Measurements from ENCODE around the gene EPSTI1. TPM values are rescaled to one million over a fixed set of nuclear protein-coding genes. Genes with fewer than 3 reads are reported as not detected.

EPSTI1 gene
- total and polyA plus RNA-seq, 3 experiments from 2014 or later: 4.5 to 17.3 (median 4.9) TPM

DNA sequence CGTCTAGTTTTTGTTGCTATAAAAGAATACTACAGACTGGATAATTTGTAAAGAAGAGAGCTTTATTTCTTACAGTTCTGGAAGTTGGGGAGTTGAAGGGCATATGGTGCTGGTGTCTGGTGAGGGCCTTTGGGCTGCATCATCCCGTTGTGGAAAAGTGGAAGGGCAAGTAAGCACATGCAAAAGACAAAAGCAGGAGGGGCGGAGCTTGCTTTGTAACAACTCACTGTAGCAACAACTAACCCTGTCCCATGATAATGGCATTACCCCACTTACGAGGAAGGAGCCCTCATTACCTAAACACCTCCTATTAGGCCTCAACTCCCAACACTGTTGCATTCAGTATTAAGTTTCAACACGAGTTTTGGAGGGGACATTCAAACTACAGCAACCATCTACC lies 24.2 kb upstream of the EPSTI1 start:
- H3K27ac ChIP-seq (ENCODE audit: low read depth, low read length): no peak overlapping the region
- no peak for DNase-seq
- CTCF ChIA-PET: no interaction called here
- H3K27ac Mint-ChIP-seq: no peak overlapping the region
- H3K4me3 Mint-ChIP-seq: no peak overlapping the region
- no peaks in the 10 kb centered on the region for H3K27me3 Mint-ChIP-seq
- H3K4me3 ChIP-seq (ENCODE audit: low read length): no peak overlapping the region
- no peaks in the 10 kb centered on the region for H3K36me3 Mint-ChIP-seq
- no peaks in the 10 kb centered on the region for H3K27me3 ChIP-seq (ENCODE audit: insufficient read depth, low read length, poor library complexity, severe bottlenecking)
- H3K9me3 ChIP-seq (ENCODE audit: low read length): no peaks in the 10 kb centered on the region
- POLR2A ChIA-PET: no interaction called here
- H3K4me1 Mint-ChIP-seq: no peaks in the 10 kb centered on the region
- H3K9me3 Mint-ChIP-seq: no peaks in the 10 kb centered on the region
- H3K4me1 ChIP-seq (ENCODE audit: insufficient read depth, low read length): no peaks in the 10 kb centered on the region
- no peaks in the 10 kb centered on the region for H3K36me3 ChIP-seq (ENCODE audit: insufficient read depth, low read length)

DNA sequence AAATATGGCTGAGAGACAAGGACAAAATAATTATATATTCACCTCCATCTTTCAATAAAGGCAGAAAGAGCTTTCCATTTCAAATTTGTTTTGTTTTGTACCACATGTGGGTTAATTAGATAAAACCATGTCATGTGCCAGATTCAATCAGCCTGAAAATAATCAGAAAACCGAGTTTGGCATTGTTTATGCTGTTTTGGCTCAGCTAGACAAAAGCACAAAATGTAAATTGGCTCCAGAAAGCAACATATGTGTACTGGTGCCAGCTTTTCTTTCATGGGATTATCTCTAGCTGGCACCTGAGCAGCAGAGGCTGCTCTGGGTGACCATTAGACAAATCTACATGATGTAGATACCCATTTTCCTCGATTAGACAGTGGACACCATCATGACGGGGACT lies 22.1 kb upstream of the EPSTI1 start:
- Mint-ChIP-seq H3K9me3 (no peaks in the 10 kb centered on the region), H3K27me3 (no peaks in the 10 kb centered on the region), H3K36me3 (no peaks in the 10 kb centered on the region), H3K4me1 (no peaks in the 10 kb centered on the region), H3K4me3 (no peak overlapping the region), H3K27ac (no peak overlapping the region)
- CTCF ChIA-PET: interaction anchor here (1.9 kb wide), 1 partner anchor 9 kb away, joined by 5 read pairs; the partner anchor contains the start of gene DNAJC15
- Histone ChIP-seq H3K27me3 (ENCODE audit: insufficient read depth, low read length, poor library complexity, severe bottlenecking) (no peaks in the 10 kb centered on the region), H3K36me3 (ENCODE audit: insufficient read depth, low read length) (no peaks in the 10 kb centered on the region), H3K4me3 (ENCODE audit: low read length) (no peak overlapping the region), H3K27ac (ENCODE audit: low read depth, low read length) (no peak overlapping the region), H3K9me3 (ENCODE audit: low read length) (no peaks in the 10 kb centered on the region), H3K4me1 (ENCODE audit: insufficient read depth, low read length) (no peaks in the 10 kb centered on the region)
- POLR2A ChIA-PET: interaction anchor here (0.8 to 1.1 kb wide), 2 partner anchors 22 to 41 kb away, joined by 3 to 5 read pairs; partner anchors contain the start of gene EPSTI1
- no peak for DNase-seq

DNA sequence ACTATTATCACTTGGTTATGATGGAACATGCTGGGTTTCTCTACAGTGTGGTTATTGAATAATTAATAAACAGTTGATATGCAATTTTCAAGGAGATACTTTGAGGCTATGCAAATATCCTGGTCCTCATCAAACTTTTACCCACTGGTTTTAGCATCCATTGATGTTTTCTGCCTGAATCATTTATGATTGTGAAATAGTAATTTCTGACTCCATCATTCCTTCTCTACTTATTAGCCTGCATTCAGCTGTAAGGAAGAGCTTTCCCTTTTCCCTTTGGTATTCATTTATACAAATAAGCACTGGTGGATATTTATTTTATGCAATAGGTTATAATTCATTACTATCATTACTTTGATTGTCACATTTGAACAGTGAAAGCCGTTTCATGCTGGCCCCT lies 17.5 kb upstream of the EPSTI1 start:
- Mint-ChIP-seq H3K4me1 (no peaks in the 10 kb centered on the region), H3K27ac (no peak overlapping the region)
- CTCF ChIA-PET: interaction anchor here (0.7 kb wide), 1 partner anchor 40 kb away, joined by 3 read pairs; no protein-coding TSS in a partner anchor

DNA sequence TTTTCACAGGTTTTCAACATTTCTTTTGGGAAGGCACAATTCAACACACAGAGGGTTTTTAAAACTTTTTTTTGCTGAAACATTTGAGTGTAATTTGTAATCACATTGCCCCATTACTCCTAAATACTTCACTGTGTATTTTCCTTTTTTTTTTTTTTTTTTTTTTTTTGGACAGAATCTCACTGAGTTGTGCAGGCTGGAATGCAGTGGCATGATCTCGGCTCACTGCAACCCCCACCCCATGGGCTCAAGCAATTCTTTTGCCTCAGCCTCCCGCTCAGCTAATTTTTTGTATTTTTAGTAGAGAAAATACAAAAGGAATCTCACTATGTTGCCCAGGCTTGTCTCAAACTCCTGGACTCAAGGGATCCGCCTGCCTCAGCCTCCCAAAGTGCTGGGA lies 16.6 kb upstream of the EPSTI1 start:
- ChIA-PET CTCF (no interaction called here), POLR2A (no interaction called here)
- Histone ChIP-seq H3K4me1 (ENCODE audit: insufficient read depth, low read length) (no peaks in the 10 kb centered on the region), H3K27ac (ENCODE audit: low read depth, low read length) (no peak overlapping the region), H3K36me3 (ENCODE audit: insufficient read depth, low read length) (no peaks in the 10 kb centered on the region), H3K9me3 (ENCODE audit: low read length) (no peaks in the 10 kb centered on the region), H3K4me3 (ENCODE audit: low read length) (no peak overlapping the region), H3K27me3 (ENCODE audit: insufficient read depth, low read length, poor library complexity, severe bottlenecking) (no peaks in the 10 kb centered on the region)
- DNase-seq: no peak
- H3K27me3 Mint-ChIP-seq: peaks cover 1 to 3% of the 10 kb centered on the region in 2 donors
- H3K4me3 Mint-ChIP-seq: no peak overlapping the region
- no peak overlapping the region for H3K27ac Mint-ChIP-seq
- no peaks in the 10 kb centered on the region for H3K36me3 Mint-ChIP-seq
- no peaks in the 10 kb centered on the region for H3K4me1 Mint-ChIP-seq
- H3K9me3 Mint-ChIP-seq: no peaks in the 10 kb centered on the region

More for the DNA sequence above, 17.5 kb upstream of the EPSTI1 start:
- H3K36me3 ChIP-seq (ENCODE audit: insufficient read depth, low read length): no peaks in the 10 kb centered on the region
- peaks cover 1 to 3% of the 10 kb centered on the region in 2 donors for H3K27me3 Mint-ChIP-seq
- POLR2A ChIA-PET: no interaction called here
- H3K4me3 Mint-ChIP-seq: no peak overlapping the region
- H3K4me1 ChIP-seq (ENCODE audit: insufficient read depth, low read length): no peaks in the 10 kb centered on the region
- H3K9me3 ChIP-seq (ENCODE audit: low read length): no peaks in the 10 kb centered on the region
- no peak overlapping the region for H3K4me3 ChIP-seq (ENCODE audit: low read length)
- no peak overlapping the region for H3K27ac ChIP-seq (ENCODE audit: low read depth, low read length)
- no peaks in the 10 kb centered on the region for H3K9me3 Mint-ChIP-seq
- no peak for DNase-seq
- H3K27me3 ChIP-seq (ENCODE audit: insufficient read depth, low read length, poor library complexity, severe bottlenecking): no peaks in the 10 kb centered on the region
- no peaks in the 10 kb centered on the region for H3K36me3 Mint-ChIP-seq

DNA sequence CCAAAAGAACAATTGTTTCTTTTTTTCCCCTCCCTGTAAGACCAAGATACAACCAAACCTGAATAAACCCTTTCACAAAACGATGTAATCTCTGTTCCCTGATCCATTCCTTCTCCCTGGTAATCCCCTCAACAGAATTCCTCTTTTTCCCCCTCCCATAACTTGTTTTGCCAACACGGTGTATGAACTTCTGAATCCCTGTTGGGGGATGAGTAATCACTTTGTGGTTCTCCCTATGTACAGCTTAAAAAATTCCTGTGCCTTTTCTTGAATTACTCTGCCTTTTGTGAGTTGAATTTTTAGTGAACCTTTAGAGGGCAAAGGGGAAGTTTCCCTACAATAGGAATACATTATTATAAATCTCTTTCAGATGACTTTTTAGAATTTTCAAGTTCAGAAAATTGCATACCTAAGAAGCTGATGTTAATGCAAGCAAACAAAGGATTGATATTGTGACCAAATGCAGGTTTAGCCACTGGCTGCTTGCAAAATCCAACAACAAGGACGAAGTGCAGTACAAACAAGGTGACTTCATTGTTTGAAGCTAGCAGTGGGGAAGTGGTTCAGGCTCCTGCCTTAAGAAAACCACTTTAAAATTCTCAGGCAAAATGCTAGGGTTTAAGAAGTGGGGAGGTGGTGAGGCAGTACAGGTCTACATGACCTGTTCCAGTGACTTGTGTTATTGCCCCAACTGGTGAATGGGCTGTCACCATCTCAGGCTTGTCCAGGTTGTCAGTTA lies 15.0 kb upstream of the EPSTI1 start:
- no peaks in the 10 kb centered on the region for H3K9me3 ChIP-seq (ENCODE audit: low read length)
- H3K27me3 ChIP-seq (ENCODE audit: insufficient read depth, low read length, poor library complexity, severe bottlenecking): no peaks in the 10 kb centered on the region
- no peaks in the 10 kb centered on the region for H3K36me3 ChIP-seq (ENCODE audit: insufficient read depth, low read length)
- ChIA-PET CTCF (no interaction called here), POLR2A (no interaction called here)
- peaks cover 0 to 4% (median 0%) of the 10 kb centered on the region in 5 donors for H3K9me3 Mint-ChIP-seq
- H3K27ac Mint-ChIP-seq: peak overlapping the region in 1 of 8 donors; percentile 0
- H3K36me3 Mint-ChIP-seq: peaks cover 0 to 9% (median 4%) of the 10 kb centered on the region in 3 donors
- no peak for DNase-seq
- H3K4me3 Mint-ChIP-seq: no peak overlapping the region
- no peak overlapping the region for H3K4me3 ChIP-seq (ENCODE audit: low read length)
- no peak overlapping the region for H3K27ac ChIP-seq (ENCODE audit: low read depth, low read length)
- H3K4me1 Mint-ChIP-seq: no peaks in the 10 kb centered on the region
- H3K27me3 Mint-ChIP-seq: peaks cover 1 to 3% of the 10 kb centered on the region in 2 donors
- no peaks in the 10 kb centered on the region for H3K4me1 ChIP-seq (ENCODE audit: insufficient read depth, low read length)

DNA sequence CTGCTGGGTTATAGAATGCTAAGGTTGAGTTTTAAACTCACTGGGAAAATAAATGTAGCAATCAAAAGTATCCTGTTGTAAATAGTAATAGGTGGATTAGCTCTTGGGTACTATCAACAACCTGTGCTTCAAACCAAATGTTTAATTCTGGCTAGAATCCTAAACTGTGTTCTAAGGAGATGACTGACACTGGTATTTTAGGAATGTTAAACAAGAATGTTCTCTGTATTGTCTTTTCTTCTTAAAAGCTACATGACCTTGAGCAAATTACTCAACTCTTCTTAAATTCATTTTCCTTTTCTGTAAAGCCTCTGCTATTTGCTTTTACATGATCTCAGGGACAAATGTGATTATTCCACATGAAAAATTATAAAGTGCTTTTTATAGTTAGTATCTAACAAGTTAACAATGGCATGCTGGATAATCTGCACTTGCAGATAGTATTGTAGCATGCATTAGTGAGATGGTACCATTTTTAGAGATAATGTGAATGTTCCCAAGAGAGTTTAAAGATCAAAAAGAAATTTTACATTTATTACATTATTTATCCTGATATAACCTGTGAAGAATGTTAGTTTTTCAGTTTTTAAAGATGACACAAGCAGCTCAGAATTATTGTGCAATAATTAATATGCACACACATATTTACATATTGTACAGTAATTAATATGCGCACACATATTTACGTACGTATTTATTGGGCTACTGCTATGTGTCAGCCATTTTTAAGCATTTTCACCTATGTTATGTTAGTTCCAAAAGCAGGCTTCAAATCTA lies 13.6 kb upstream of the EPSTI1 start:
- POLR2A ChIA-PET: no interaction called here

DNA sequence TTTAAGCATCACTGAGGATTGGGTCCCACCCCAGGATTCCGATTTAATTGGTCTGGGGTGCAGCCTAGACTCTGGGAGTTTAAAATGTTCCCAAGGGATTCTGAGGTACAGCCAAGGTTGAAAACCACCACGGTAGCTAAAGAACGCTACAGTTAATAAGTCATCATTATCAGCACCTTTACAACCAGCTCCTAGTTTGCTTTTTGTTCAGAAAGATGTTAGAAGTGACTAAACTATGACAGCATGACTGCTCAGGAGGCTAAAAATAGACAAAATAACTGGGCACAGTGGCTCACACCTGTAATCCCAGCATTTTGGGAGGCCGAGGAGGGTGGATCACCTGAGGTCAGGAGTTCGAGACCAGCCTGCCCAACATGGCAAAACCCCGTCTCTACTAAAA lies 11.7 kb upstream of the EPSTI1 start:
- Histone ChIP-seq H3K4me1 (ENCODE audit: insufficient read depth, low read length) (no peaks in the 10 kb centered on the region), H3K27ac (ENCODE audit: low read depth, low read length) (no peak overlapping the region), H3K4me3 (ENCODE audit: low read length) (no peak overlapping the region), H3K36me3 (ENCODE audit: insufficient read depth, low read length) (no peaks in the 10 kb centered on the region), H3K9me3 (ENCODE audit: low read length) (no peaks in the 10 kb centered on the region), H3K27me3 (ENCODE audit: insufficient read depth, low read length, poor library complexity, severe bottlenecking) (no peaks in the 10 kb centered on the region)
- CTCF ChIA-PET: interaction anchor here (1.4 to 1.6 kb wide), 2 partner anchors 11 to 12 kb away, joined by 3 to 4 read pairs; partner anchors contain the start of gene EPSTI1
- H3K27me3 Mint-ChIP-seq: peaks cover 0 to 1% of the 10 kb centered on the region in 2 donors
- no peaks in the 10 kb centered on the region for H3K4me1 Mint-ChIP-seq
- H3K27ac Mint-ChIP-seq: peak overlapping the region in 1 of 8 donors; percentile 22
- peaks cover 0 to 11% (median 4%) of the 10 kb centered on the region in 3 donors for H3K36me3 Mint-ChIP-seq
- no peak overlapping the region for H3K4me3 Mint-ChIP-seq
- POLR2A ChIA-PET: no interaction called here
- no peak for DNase-seq
- peaks cover 0 to 4% (median 0%) of the 10 kb centered on the region in 5 donors for H3K9me3 Mint-ChIP-seq

More for the DNA sequence above, 13.6 kb upstream of the EPSTI1 start:
- no peaks in the 10 kb centered on the region for H3K27me3 ChIP-seq (ENCODE audit: insufficient read depth, low read length, poor library complexity, severe bottlenecking)
- H3K36me3 ChIP-seq (ENCODE audit: insufficient read depth, low read length): no peaks in the 10 kb centered on the region
- Mint-ChIP-seq H3K27ac (no peak overlapping the region), H3K27me3 (peaks cover 1 to 3% of the 10 kb centered on the region in 2 donors), H3K4me3 (no peak overlapping the region), H3K9me3 (peaks cover 0 to 4% (median 0%) of the 10 kb centered on the region in 5 donors), H3K36me3 (peaks cover 0 to 11% (median 4%) of the 10 kb centered on the region in 3 donors), H3K4me1 (no peaks in the 10 kb centered on the region)
- DNase-seq: no peak
- H3K4me3 ChIP-seq (ENCODE audit: low read length): no peak overlapping the region
- CTCF ChIA-PET: interaction anchor here (0.6 to 1.6 kb wide), 2 partner anchors 13 to 17 kb away, joined by 3 read pairs; partner anchors contain the start of gene EPSTI1
- H3K9me3 ChIP-seq (ENCODE audit: low read length): no peaks in the 10 kb centered on the region
- H3K27ac ChIP-seq (ENCODE audit: low read depth, low read length): no peak overlapping the region
- no peaks in the 10 kb centered on the region for H3K4me1 ChIP-seq (ENCODE audit: insufficient read depth, low read length)

DNA sequence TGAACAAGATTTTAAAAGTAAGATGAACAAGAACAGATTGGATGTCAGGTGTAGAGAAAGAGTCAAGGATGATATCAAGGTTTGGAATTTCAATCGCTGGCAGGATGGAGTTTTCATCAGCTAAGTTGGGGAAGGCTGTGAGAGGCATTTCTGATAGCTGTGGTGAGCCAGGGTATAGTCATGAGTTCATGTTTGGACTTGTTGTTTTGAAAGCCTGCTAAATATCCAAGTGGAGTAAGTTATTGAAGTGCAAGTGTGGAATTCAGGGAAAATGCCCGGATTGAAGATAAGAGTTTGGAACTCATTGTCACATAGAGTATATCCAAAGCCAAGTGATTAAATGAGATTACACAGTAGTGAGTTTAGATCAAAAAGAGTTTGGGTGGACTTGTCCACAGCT lies 11.0 kb upstream of the EPSTI1 start:
- H3K4me3 ChIP-seq (ENCODE audit: low read length): no peak overlapping the region
- Mint-ChIP-seq H3K9me3 (peaks cover 0 to 4% (median 0%) of the 10 kb centered on the region in 5 donors), H3K4me1 (no peaks in the 10 kb centered on the region), H3K4me3 (no peak overlapping the region), H3K27ac (peak overlapping the region in 1 of 8 donors; percentile 59), H3K36me3 (peaks cover 0 to 11% (median 4%) of the 10 kb centered on the region in 3 donors), H3K27me3 (peaks cover 0 to 1% of the 10 kb centered on the region in 2 donors)
- no peaks in the 10 kb centered on the region for H3K27me3 ChIP-seq (ENCODE audit: insufficient read depth, low read length, poor library complexity, severe bottlenecking)
- ChIA-PET CTCF (interaction anchor here (1.4 kb wide), 1 partner anchor 11 kb away, joined by 4 read pairs; the partner anchor contains the start of gene EPSTI1), POLR2A (no interaction called here)
- DNase-seq: no peak
- no peak overlapping the region for H3K27ac ChIP-seq (ENCODE audit: low read depth, low read length)
- no peaks in the 10 kb centered on the region for H3K4me1 ChIP-seq (ENCODE audit: insufficient read depth, low read length)
- no peaks in the 10 kb centered on the region for H3K36me3 ChIP-seq (ENCODE audit: insufficient read depth, low read length)
- no peaks in the 10 kb centered on the region for H3K9me3 ChIP-seq (ENCODE audit: low read length)
